Measurements from ENCODE around the gene RIC3.

Gene RIC3, protein sequence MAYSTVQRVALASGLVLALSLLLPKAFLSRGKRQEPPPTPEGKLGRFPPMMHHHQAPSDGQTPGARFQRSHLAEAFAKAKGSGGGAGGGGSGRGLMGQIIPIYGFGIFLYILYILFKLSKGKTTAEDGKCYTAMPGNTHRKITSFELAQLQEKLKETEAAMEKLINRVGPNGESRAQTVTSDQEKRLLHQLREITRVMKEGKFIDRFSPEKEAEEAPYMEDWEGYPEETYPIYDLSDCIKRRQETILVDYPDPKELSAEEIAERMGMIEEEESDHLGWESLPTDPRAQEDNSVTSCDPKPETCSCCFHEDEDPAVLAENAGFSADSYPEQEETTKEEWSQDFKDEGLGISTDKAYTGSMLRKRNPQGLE

DNA sequence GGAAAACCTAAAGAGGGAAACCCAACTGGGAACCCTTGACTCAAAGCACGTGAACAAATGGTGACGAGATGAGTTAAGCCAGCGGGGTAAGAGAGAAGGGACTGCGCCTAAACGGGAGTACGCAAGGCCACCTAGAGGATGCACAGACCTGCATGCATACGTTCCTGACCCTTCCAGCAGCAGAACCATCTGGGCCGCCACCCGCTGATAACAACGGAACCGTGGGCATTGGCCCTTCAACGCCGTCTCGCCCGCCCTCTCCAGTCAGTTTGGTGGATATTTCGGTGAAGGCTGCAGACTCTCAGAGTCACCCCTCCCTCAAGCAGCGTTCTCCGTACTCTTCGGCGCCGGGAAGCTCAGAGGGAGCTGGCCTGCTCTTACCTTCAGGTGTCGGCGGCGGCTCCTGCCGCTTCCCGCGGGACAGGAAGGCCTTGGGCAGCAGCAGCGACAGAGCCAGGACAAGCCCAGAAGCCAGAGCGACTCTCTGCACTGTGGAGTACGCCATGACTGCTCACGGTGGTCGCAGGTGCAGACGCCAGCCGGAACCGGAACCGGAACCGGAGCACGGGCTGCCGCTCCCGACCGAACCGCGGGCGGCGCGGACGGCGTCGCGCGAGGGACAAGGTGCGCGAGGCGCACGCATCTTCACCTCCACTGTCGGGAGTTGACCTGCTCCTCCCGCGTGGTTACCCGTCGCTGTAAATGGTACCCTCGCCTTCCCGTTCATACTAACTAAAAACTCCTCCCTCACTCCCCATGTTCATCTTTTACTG is at the start of gene RIC3:
Gene RIC3 (minus strand): TSS at position 541 of the 773 bp plus-strand sequence. CDS start 36 bp downstream, at position 505.
- peak; percentile 55 for DNase-seq (ENCODE audit: low read depth)

DNA sequence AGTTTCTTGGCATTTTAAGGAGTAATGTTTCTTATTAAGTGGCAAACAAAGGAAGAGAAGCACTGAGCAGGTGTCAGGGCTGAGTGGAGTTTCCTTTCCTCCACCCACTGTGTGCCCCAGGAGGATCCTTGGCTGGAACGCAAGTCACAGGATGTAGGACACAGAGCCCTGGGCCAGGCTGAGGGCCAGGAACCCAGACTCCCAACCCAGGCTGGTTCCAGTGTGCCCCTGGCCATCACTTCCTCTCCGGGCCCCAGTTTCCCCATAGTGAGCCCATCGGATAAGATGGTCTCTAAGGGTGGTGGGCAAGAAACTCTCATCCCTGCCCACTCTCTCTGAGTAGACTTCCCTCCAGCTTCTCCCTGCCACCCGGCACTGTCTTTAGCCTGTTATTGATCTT is 49.6 kb upstream of the RIC3 start:
- DNase-seq (ENCODE audit: low read depth) = no peak

DNA sequence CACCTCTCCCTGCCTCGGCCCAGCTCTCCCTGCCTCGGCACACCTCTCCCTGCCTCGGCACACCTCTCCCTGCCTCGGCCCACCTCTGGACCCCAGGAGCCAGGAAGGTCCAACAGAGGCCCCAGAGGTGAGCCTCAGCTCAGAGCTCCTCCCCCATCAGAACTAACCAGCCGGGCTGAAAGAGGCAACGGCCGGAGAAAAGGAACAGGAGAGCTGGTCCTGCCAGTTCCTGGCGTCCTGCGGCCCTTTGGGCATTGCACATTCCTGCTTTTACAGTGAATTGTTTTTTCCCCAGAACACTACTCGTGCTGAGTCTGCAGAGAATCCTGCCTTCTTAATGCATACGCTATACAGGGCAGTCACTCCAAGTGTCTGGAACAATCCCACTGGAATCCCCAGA is 49.1 kb upstream of the RIC3 start:
- no peak for DNase-seq (ENCODE audit: low read depth)

DNA sequence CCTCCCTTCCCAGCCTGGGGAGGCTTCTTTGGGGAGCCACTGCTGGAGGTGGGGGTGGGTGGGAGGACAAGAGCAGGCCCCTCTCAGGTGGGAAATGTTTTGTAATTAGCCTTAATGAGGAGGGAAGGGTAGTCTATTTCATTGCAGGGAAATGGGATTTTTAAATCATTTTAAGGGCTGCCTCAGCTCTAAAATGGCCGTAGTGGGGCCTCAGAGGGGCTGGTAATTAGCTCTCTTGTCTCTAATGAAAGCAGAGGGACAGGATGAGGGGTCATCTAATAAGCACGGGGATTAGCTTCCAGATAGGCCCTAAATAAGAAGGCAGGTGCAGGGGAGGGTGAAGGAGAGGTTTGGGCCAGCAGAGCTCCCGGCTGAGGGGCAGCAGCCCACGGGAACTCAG is 48.3 kb upstream of the RIC3 start:
- no peak for DNase-seq (ENCODE audit: low read depth)

DNA sequence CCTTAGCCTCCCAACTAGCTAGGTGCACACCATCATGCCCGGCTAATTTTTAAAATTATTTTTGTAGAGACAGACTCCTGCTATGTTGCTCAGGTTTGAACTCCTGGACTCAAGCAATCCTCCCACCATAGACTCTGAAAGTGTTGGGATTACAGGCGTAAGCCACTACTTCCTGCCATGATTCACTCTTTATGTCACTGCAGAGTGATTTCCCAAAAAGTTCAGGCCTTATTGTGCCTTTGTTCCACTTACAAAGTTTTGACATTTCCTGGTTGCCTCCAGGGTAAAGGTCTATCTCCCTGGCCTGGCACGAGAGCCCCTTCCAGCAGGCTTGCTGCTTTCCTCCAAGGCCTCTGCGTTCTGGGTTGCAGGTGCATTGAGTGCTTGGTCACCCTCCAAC is 44.6 kb upstream of the RIC3 start:
- DNase-seq (ENCODE audit: low read depth) = no peak

DNA sequence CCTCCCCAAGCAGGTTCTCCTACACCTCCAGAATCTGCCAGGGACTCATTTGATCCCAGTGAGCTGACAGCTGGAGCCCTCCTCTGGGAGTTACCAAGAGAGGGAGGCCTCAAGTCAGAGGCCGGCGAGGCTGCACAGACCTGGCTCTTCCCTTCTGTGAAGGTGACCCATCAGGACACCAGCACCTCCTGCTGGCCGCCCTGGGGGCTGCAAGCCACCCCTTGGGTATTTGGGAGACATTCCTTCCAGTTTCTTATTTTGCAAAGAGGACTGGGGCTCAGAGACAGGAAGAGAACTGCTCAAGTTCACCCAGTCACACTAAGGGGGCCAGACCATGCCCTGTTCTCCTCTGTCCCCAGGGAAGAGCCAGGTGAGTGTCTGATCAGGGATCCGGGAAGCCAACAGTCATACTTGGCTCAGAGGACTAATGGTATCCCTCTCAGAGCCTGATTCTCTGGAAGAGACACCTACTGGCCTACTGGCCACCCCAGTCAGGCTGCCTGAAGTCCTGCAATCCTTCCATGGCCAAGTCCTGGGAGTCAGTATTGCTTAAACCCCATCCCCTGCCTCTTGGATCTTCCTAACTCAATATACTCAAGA is 40.5 kb upstream of the RIC3 start:
- peak; percentile 13 for DNase-seq (ENCODE audit: low read depth)

DNA sequence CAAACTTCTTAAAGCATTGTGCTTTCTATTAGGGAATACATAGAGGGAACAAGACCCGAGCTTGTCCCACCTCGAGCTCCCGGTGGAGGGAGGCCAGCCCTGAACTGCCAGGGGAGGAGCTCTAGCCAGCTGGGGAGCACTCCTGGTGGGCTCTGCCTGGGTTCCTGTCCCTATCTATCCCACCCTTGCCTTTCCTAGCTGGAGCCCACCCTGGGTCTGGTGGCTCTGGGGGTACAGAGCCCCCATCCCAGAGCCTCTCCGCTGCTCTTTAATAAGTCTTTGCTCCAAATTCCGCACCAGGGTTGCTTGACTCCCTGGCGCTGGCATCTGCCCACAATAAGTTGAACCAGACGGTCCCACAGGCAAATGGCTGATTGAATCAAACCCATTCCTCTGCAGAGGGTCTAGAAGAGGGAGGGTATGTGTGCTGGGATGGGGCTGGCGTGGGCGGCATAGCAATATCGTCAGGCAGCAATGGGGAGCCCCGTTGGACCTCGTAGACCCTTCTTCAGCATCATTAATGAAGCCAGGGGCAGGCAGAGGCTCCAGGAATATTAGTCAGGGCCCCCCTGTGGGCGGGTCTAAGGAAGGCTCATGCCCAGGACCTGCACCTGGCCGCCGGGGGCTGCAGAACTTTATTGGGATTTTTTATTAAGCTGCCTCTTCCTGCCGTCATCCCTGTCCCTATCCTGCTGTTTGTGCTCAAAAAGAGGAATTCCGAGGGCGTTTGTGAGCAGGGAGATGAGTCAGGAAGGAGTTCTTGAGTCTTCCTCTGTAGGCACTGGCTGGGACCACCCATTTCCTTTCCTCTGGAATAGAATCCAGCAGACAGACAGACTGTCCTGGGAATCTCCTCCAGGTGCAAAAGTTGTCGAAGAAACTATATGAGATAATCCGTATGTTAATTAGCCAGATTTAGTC is 38.5 kb upstream of the RIC3 start:
- no peak for DNase-seq (ENCODE audit: low read depth)

DNA sequence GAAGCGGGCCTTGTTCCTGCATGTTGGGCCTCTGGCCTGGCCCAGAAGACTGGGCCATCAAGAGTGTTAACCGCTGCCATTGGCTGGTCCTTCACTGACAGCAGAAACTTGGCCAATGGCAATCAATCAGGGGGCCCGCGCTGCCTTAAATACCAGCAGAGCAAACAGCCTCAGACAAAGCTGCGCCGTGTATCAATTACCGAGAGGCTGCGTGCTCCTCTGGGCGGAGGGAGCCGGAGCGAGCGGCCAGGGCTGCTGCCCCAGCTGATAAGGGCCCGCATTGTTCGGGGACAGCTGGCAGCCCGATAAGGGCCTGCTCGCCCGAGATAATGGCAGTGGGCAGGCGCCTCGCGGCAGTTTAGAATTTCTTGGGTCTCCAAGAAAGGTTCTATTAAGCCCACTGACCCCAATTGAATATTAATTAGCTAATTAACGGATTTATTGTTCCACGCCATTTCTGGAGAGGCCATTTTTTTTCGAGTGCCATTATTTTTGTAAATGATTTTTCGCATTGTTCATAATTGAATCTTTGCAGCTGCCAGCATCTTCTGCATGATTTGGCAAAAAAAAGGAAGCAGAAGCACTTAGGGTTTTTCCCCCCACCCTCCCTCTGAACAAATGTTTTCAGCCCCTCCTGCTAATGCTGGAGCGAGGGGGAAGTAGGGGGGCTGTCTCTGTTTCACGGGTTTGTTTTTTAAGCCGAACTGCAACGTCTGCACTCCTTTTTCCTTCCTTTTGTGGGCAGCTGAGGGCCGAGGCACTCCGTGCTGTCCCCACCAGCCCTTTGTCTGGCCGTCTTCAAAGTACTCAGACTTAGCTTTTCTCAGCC is 37.6 kb upstream of the RIC3 start:
- DNase-seq (ENCODE audit: low read depth) = no peak

DNA sequence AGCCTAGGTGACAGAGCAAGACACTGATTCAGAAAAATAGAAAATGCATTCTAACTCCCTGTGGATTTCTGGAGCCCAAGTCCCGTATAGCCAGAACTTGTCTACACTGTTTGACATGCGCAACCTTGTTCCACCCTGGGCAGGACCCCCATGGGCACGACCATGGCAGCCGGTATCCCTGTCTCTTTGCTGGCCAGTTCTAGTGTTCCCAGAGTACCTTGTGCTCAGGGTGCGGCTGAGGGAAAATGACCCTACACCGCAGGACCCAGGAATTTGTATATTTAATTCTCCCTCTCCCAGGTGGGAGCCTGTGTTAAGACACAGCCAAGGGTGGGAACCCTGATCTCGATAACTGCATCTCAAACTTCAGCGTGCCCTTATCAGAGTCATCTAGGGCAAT is 36.7 kb upstream of the RIC3 start:
- DNase-seq (ENCODE audit: low read depth) = no peak

DNA sequence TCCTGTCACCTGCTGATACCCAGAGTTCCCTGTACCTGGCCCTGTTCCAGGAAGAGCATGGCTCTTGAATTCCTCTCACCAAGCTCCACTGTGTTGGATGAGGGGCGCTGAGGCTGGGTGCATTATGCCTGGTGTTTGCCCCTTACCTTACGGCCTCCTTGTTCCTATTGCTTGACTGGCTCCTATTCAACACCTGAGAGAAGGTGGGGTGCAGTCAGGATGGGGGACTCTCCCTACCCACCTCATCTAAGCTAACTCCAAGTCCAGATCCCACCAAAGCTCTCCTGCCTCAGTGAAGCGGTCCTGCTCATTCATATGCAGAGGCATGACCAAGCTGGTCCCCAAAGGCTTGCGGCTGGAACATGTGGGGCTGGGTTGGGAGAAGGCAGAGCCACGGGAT is 35.8 kb upstream of the RIC3 start:
- DNase-seq (ENCODE audit: low read depth) = no peak

DNA sequence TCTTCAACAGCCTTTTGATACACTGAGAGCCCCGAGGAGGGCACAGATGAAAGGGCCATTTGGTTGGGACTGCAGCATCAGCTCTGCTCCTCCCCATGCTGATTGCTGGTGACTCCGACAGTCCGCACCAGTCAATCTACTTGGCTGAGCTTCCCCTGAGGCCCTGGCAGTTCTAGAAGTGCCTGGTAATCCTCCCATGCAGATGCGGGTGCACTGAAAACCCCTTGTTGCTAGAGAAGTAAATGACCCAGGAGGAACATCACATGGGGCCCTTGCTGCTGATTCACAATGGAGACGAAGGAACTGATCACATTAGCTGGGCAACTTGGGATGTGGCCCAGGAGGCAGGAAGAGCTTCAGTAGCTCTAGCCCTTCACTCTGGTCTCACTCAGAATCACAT is 35.2 kb upstream of the RIC3 start:
- no peak for DNase-seq (ENCODE audit: low read depth)

DNA sequence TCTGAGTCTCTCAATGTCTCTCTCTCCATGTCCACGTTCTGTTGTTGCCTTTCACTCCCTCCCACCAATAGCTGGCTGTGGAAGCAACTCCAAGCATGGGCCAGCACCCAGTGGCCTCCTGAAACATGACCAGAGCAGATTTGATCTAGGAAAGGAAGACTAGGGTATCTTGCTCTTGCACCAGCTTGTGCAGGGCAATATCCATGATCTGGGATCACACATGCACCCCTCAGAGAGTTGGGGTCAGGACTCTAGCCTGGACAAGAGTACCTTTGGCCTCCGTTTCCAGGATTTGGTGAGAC is 34.5 kb upstream of the RIC3 start:
- no peak for DNase-seq (ENCODE audit: low read depth)

DNA sequence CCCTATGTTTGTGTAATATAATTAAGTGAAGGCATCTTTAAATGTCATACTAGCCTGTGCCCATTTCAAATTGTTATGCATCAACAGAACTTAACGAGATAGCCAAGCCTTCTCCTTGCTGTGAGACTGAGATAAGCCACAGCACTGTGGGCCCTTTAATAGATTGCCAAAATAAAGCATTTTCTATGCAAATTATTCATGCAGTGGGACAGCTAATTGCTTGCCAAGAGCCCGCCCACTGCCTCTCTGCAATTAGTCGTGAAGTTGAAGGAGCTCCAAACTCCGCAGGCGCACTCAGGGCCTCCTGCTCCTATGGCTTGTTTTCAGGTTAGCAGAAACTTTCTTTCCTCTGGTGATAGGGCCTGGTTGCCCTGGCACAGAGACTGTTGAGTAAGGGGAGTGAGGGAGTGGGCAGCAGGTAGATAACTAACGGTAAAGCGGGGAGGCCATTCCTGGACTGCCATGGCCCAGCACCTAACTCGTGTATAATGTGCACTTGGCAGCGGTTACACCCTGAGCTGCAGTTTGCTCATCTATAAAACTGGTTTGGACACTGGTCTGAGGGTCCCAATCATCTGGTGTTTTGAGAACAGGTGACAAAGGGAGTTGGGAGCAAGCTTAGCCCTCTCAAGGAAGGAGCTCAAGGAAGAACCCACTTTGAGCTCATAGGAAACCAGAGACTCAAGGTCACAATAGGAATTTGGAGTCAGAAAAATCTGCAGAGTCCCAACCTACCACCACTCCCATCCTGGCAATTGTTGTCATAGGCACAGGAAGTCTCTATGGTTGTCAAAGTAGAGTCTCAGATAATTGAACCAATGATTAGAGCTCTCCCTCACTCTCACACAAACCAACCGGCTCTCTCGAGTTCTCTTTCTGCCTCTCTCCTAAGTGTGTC is 33.9 kb upstream of the RIC3 start:
- no peak for DNase-seq (ENCODE audit: low read depth)

DNA sequence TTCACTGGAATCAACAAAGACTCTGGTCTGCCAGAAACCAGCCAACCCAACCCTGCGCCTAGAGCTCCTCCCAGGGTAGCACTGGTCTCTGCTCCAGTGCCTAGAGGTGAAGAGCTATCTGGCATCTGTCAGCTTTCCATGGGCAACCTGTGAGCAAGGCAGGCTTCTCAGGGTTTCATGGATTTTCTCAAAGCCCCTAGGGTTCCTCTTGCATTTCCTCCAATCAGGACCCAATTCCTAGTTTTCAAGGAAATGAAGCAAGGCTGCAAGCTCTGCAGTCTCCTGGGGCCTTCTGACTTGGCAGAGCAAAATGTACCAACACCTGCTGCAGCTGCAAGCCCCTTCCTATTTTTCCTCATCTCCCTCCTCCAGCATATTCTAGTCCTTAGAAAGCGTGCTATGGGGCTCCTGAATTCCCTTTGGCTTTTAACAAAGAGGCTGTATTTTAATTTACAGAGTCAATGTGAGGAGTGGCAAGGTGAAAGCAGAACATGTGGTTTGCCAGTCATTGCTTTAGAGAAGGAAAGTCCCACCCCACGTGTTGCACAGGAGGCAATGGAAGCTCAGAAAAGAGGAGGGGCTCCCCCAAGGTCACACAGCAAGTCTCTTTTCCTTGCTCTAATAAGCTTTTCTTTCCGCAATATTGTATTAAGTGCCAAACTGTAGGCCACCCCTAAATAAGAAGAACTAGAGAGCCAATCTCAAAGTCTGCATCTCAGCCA is 33.0 kb upstream of the RIC3 start:
- DNase-seq (ENCODE audit: low read depth) = no peak

DNA sequence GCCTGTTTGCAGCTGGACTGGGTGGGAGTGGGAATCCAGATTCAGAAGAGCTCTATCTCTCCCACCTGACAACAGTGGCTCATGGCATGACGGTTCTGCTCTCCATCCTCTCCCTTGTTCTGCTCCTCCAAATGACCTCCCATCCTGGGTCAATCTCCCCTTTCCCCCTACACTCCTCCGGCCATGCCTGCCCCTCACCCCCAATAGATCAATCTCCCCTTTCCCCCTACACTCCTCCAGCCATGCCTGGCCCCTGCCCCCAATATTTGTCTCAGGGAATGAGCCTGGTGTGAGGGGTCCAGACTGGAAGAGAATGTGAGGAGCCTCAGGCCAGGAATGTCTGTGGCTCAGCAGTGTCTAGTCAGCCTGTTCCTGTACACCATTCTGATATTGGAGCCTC is 30.9 kb upstream of the RIC3 start:
- DNase-seq (ENCODE audit: low read depth) = no peak

DNA sequence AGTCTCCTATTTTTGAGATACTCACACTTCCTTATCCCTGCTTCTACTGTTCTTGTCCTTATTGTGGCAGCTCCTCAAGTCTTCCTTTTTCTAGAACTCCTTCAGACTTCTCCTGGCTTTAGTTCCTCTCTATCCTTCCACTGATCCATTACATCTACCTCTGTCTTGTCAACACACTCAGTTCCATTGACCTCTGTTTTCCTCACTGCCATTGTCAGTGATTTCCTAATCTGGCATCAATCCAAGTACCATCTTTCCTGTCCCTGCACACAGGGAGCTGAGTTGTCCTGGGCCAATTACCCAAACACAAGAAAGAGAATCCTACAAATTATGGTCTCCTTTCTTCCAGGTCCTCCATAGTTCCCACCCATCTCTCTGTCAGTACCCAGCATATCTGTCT is 27.9 kb upstream of the RIC3 start:
- no peak for DNase-seq (ENCODE audit: low read depth)

DNA sequence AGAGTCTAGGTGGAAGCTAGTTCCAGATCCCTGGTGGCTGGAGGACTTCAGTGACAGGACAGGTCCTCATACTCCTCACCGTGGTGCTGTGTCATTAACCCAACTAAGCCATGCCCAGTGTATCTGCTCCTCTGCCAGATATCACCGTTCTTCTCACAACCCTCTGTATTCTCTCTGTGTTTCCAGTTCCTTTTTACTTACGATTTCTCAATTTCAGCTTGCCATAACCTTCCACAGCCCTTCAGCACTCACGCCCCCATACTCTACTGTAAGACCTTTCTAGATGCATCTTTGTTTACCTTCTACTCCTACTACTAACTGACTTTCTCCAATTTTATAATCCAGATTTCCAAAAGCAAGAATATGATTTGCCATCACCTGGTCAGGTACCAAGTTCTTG is 26.1 kb upstream of the RIC3 start:
- DNase-seq (ENCODE audit: low read depth) = no peak

DNA sequence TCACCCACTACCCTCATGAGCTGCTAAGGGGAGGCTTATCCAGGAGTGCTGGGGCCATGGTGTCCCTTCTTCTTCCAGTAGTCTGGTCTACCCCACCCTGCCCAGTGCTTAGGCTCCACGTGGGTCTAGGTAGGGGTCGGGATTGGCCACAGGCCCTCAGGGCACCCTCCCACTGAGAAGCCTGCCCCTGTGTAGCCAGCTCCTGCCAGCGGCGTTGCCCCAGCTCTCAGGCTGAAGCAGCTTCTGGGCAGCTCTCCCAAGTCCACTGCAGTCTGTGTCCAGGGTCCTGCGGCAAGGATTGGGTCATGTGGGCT is 24.0 kb upstream of the RIC3 start:
- DNase-seq (ENCODE audit: low read depth) = no peak

DNA sequence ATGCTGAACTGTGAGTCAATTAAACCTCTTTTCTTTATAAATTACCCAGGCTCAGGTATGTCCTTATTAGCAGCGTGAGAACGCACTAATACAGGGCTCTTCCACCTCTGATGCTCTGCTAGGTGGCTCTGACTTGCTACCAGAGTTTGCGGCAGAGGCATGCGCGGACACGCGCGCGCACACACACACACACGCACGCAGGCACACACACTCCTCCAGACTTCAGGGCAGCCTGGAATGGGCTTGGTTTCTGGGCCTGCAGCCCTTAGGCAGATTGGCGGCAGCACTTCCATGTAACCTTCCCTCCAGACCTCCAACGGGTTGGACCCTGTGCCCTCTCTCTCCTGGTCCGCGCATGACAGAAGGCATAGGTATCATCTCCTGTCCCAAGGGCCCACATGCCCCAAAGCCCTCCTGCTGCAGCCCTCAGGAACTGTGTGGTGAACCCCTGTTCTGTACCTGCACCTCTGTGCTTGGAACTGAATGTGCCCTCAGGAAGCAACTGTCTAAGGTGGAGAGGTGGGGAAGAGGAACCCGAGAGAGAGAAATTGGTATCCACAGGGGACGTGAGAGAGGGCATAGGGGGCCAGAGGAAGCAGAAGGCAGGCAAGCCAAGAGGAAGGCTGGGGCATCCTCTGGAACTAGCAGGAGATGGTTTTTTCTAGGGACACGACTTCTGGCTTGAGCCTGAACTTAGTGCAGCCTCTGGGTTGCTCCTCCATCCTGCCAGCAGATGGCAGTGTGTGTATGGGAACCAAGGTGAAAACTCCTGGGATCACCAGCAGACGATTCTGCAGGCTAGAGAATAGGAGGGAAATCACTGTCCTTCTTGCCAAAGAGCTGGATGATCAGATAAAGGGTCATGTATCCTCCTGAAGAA is 23.4 kb upstream of the RIC3 start:
- DNase-seq (ENCODE audit: low read depth) = peak; percentile 29

All from activated T-cell treated with anti-CD3 and anti-CD28 coated beads for 24 hours (primary cell).